PFSK-1 (cell line): Measurements from ENCODE around the gene TMEM196.

Source experiments
- POLR2AphosphoS5 ChIP-seq: IDR thresholded peaks from 2 replicates; pipeline ENCODE4 v1.6.1; 2012; ENCODE audit warnings: low read depth, mild to moderate bottlenecking, control low read depth, low read length, moderate library complexity
- SIN3A ChIP-seq: IDR thresholded peaks from 2 replicates; pipeline ENCODE4 v1.6.1; 2012; ENCODE audit warnings: mild to moderate bottlenecking, low read length, moderate library complexity, borderline replicate concordance; ENCODE audit not compliant: insufficient read depth
- TAF1 ChIP-seq: IDR thresholded peaks from 2 replicates; pipeline ENCODE4 v1.6.1; 2012; ENCODE audit warnings: low read length, control low read depth, borderline replicate concordance; ENCODE audit not compliant: insufficient read depth

- TF ChIP-seq TAF1 (no peak), SIN3A (no peak), POLR2AphosphoS5 (no peak)
Measured at GRCh38 chr7:19670806-19671205, 102.6 kb downstream of the TMEM196 start.
